Testis (tissue), 2 donors: ENCODE results near the gene SCARF1.

ENCODE experiments used
- CTCF ChIP-seq, 3 experiments: fragments of 450-650 bp in 2 of 3; fragments of 200-600 bp in 1 of 3; sonication (generic) in 1 of 3; IDR thresholded peaks; one replicate each; pipeline ENCODE4 v1.5.1; 2016 to 2019; ENCODE audit warnings: antibody characterized with exemption in 3 of 3, mild to moderate bottlenecking in 2 of 3, moderate library complexity in 1 of 3
- POLR2A ChIP-seq: fragments of 450-650 bp; IDR thresholded peaks from one replicate; pipeline ENCODE4 v1.6.1; 2017; ENCODE audit warnings: antibody characterized with exemption, mild to moderate bottlenecking, moderate library complexity

- TF ChIP-seq CTCF (IDR thresholded peaks at IDR 0.05) (no peak), POLR2A (no peak)
Observed at GRCh38 chr17:1621273-1621954, 24.1 kb downstream of the SCARF1 start.
